Neutrophil (primary cell): ENCODE results near the gene KCNH1.

Source experiments
- H3K27ac ChIP-seq: fragments of 200-600 bp; sonication (generic); 2 replicates; pipeline ENCODE4 v1.5.1; 2016; ENCODE audit warnings: mild to moderate bottlenecking, moderate library complexity
- H3K27me3 ChIP-seq: fragments of 200-600 bp; sonication (generic); 2 replicates; pipeline ENCODE4 v1.6.0; 2016; ENCODE audit warnings: mild to moderate bottlenecking
- H3K36me3 ChIP-seq: fragments of 200-600 bp; sonication (generic); 2 replicates; pipeline ENCODE4 v1.5.1; 2017
- H3K4me1 ChIP-seq, 2 experiments: fragments of 200-600 bp in 1 of 2; sonication (generic) in 1 of 2; 1 replicate in 1 of 2; 2 replicates in 1 of 2; pipeline versions ENCODE4 v1.5.1 to v1.6.1; 2013 to 2016; ENCODE audit warnings: low read depth in 1 of 2, low read length in 1 of 2, mild to moderate bottlenecking in 1 of 2, moderate library complexity in 1 of 2; ENCODE audit not compliant: control insufficient read depth in 1 of 2, insufficient read depth in 1 of 2
- H3K4me3 ChIP-seq, 2 experiments: fragments of 200-600 bp in 1 of 2; sonication (generic) in 1 of 2; 1 replicate in 1 of 2; 2 replicates in 1 of 2; pipeline ENCODE4 v1.5.1; 2013 to 2016; ENCODE audit warnings: low read depth in 1 of 2, low read length in 1 of 2, mild to moderate bottlenecking in 1 of 2, moderate library complexity in 1 of 2
- H3K9me3 ChIP-seq: fragments of 200-600 bp; sonication (generic); 2 replicates; pipeline ENCODE4 v1.5.1; 2016
- TF ChIP-seq, protein P1 (sequence below): fragments of 200-600 bp; sonication (generic); IDR thresholded peaks from 2 replicates; pipeline ENCODE4 v1.5.1; 2016; ENCODE audit warnings: antibody characterized with exemption

Gene KCNH1

DNA sequence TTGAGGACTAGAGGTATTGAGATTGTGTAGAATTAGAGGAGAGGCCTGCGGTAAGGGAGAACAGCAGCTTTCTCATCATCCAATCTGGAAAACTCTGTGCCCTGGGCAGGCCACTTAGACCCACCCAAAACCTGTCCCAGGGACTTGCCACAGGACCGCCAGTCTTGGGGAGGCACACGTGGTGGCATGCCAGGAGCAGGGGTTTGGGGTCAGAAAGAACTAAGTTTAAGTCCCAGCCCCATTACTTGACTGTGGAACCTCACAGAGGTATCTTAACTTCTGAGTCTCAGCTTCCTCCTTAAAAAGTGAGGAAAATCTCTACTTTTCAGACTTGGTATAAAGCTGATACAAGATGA is 448.7 kb downstream of the KCNH1 start:
- no peaks in the 10 kb centered on the region for H3K9me3 ChIP-seq
- no peak overlapping the region for H3K4me3 ChIP-seq
- H3K27me3 ChIP-seq: no peaks in the 10 kb centered on the region
- no peaks in the 10 kb centered on the region for H3K4me1 ChIP-seq
- TF ChIP-seq, protein P1, sequence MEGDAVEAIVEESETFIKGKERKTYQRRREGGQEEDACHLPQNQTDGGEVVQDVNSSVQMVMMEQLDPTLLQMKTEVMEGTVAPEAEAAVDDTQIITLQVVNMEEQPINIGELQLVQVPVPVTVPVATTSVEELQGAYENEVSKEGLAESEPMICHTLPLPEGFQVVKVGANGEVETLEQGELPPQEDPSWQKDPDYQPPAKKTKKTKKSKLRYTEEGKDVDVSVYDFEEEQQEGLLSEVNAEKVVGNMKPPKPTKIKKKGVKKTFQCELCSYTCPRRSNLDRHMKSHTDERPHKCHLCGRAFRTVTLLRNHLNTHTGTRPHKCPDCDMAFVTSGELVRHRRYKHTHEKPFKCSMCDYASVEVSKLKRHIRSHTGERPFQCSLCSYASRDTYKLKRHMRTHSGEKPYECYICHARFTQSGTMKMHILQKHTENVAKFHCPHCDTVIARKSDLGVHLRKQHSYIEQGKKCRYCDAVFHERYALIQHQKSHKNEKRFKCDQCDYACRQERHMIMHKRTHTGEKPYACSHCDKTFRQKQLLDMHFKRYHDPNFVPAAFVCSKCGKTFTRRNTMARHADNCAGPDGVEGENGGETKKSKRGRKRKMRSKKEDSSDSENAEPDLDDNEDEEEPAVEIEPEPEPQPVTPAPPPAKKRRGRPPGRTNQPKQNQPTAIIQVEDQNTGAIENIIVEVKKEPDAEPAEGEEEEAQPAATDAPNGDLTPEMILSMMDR: no peak
- no peak overlapping the region for H3K27ac ChIP-seq
- no peaks in the 10 kb centered on the region for H3K36me3 ChIP-seq

GRCh38 chr1:210684466-210685294 is 449.3 kb downstream of the KCNH1 start:
- no peaks in the 10 kb centered on the region for H3K27me3 ChIP-seq
- H3K9me3 ChIP-seq: no peaks in the 10 kb centered on the region
- H3K27ac ChIP-seq: no peak overlapping the region
- H3K36me3 ChIP-seq: no peaks in the 10 kb centered on the region
- H3K4me3 ChIP-seq: no peak overlapping the region
- TF ChIP-seq, protein P1: no peak
- no peaks in the 10 kb centered on the region for H3K4me1 ChIP-seq

DNA sequence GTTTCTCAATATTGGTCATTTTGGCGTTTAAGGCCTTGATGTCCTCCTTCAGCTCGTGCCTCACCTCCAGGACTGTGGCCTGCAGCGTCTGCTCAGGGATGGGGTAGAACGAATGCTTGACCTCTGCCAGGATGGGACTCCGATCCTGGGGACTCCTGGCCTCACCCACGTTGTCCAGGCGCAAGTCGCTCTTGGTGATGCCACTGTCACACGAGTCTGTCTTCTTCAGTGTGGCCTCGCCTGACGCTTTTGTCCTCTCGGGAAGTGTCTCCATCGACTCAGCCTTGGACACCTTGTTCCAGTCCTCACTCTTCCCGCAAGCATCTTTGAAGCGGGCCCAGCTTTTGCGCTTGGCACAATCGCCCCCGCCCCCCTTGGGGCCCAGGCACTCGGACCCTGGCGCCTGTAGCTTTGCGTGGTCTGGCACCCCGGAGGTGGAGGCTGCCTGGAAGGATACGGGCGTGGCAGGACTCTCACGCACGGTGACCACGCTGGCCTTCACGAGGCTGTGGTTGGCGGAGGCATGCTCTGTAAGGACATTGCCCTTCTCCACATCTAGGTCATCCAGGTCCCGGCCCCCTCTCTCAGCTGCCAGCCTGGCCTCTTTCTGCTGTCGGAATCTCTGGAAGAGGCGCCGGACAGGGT is 450.4 kb downstream of the KCNH1 start:
- TF ChIP-seq, protein P1: no peak
- Histone ChIP-seq H3K4me3 (no peak overlapping the region), H3K9me3 (no peaks in the 10 kb centered on the region), H3K36me3 (no peaks in the 10 kb centered on the region), H3K4me1 (no peaks in the 10 kb centered on the region), H3K27me3 (no peaks in the 10 kb centered on the region), H3K27ac (no peak overlapping the region)

GRCh38 chr1:210681158-210681557 is 452.8 kb downstream of the KCNH1 start:
- H3K4me1 ChIP-seq: no peaks in the 10 kb centered on the region
- H3K4me3 ChIP-seq: no peak overlapping the region
- H3K9me3 ChIP-seq: no peaks in the 10 kb centered on the region
- H3K27me3 ChIP-seq: no peaks in the 10 kb centered on the region
- H3K36me3 ChIP-seq: no peaks in the 10 kb centered on the region
- H3K27ac ChIP-seq: no peak overlapping the region
- TF ChIP-seq, protein P1: no peak

- no peaks in the 10 kb centered on the region for H3K36me3 ChIP-seq
- H3K4me3 ChIP-seq: no peak overlapping the region
- TF ChIP-seq, protein P1: no peak
- no peaks in the 10 kb centered on the region for H3K9me3 ChIP-seq
- H3K4me1 ChIP-seq: no peaks in the 10 kb centered on the region
- no peaks in the 10 kb centered on the region for H3K27me3 ChIP-seq
- H3K27ac ChIP-seq: no peak overlapping the region
These were observed 455.6 kb downstream of the KCNH1 start for GRCh38 chr1:210678306-210678705.
